Activated CD4-positive, alpha-beta memory T cell treated with anti-CD3 and anti-CD28 coated beads for 36 hours (primary cell): ENCODE measurements around the gene SLC8A1. TPM values are rescaled to one million over a fixed set of nuclear protein-coding genes. Genes with fewer than 3 reads are reported as not detected.

Source experiments
- CTCF ChIA-PET: fragments of 350-600 bp; sonication (Branson Sonifier 250); formaldehyde crosslinking; loops from one replicate; lab custom pipeline; 2021; ENCODE audit warnings: antibody characterized with exemption, inconsistent platforms; lab: Charles Lee
- POLR2A ChIA-PET: fragments of 350-600 bp; sonication (Branson Sonifier 250); formaldehyde crosslinking; loops from one replicate; lab custom pipeline; 2021; ENCODE audit warnings: antibody characterized with exemption; lab: Charles Lee
- DNase-seq: peaks from one replicate; pipeline ENCODE4 v3.0.0-alpha.2; 2020
- H3K27ac Mint-ChIP-seq: one replicate; pipeline ENCODE4 v1.8.0; 2021; ENCODE audit warnings: mixed read lengths
- H3K27me3 Mint-ChIP-seq: one replicate; pipeline ENCODE4 v1.8.0; 2021; ENCODE audit warnings: mixed read lengths
- H3K36me3 Mint-ChIP-seq: one replicate; pipeline ENCODE4 v1.8.0; 2021; ENCODE audit warnings: mixed read lengths
- H3K4me1 Mint-ChIP-seq: one replicate; pipeline ENCODE4 v1.8.0; 2021; ENCODE audit warnings: low read depth, mixed read lengths
- H3K4me3 Mint-ChIP-seq: one replicate; pipeline ENCODE4 v1.8.0; 2021; ENCODE audit warnings: mild to moderate bottlenecking, mixed read lengths
- H3K9me3 Mint-ChIP-seq: one replicate; pipeline ENCODE4 v1.8.0; 2021; ENCODE audit warnings: mixed read lengths
- intact Hi-C: fragments of 100-400 bp; cut with micrococcal nuclease; formaldehyde crosslinking; loops from one replicate; pipeline ENCODE4 v1.15.1; 2023
- total RNA-seq, 2 experiments: library from RNA; stranded (reverse); gene quantifications; one replicate each; pipeline ENCODE4 v1.2.3, GENCODE V29; 2021

Gene SLC8A1
- total RNA-seq, 2 experiments from 2014 or later = 0.12 to 0.19 TPM

GRCh38 chr2:40352703-40353099, 99.2 kb downstream of the SLC8A1 start:
- H3K4me3 Mint-ChIP-seq = no peak overlapping the region
- POLR2A ChIA-PET = no interaction called here
- CTCF ChIA-PET = no interaction called here
- peaks cover 2% of the 10 kb centered on the region for H3K9me3 Mint-ChIP-seq
- H3K4me1 Mint-ChIP-seq = no peaks in the 10 kb centered on the region
- no peak for DNase-seq
- intact Hi-C loops = no loop called here
- H3K27me3 Mint-ChIP-seq = no peaks in the 10 kb centered on the region
- no peaks in the 10 kb centered on the region for H3K36me3 Mint-ChIP-seq
- H3K27ac Mint-ChIP-seq = no peak overlapping the region

DNA sequence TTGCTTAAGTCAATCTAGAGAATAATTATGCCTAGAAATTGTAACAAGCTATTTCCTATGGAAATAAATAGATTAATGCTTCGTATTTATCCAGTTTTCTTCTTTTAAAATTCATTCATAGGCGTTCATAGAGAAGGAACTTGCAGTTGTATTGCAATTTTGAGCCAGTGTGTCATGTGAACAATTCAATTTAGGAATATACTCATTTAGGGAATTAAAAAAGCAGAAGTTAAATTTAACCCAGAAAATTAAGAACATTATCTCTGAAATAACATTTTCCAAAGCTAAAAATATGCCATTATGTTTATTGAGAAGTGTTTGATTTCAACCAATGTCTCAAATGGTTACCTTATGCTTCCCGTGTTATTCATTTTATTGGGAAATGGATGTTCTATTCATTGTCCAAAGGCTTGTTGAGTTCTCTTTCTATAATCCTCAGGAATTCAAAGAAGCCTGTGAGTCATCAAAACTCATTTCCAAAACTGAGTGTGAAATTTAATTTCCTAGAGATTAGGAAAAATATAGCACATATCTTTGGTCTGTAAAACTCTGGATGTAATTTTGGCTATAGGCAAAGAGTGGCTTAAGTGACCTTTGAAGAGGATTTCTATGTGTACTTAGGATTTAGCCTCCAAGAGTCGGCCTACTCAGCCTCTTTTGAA, 99.7 kb downstream of the SLC8A1 start:
- H3K36me3 Mint-ChIP-seq = no peaks in the 10 kb centered on the region
- no peak overlapping the region for H3K4me3 Mint-ChIP-seq
- H3K9me3 Mint-ChIP-seq = peaks cover 2% of the 10 kb centered on the region
- DNase-seq = no peak
- H3K4me1 Mint-ChIP-seq = no peaks in the 10 kb centered on the region
- intact Hi-C loops = no loop called here
- no peaks in the 10 kb centered on the region for H3K27me3 Mint-ChIP-seq
- ChIA-PET POLR2A (no interaction called here), CTCF (no interaction called here)
- H3K27ac Mint-ChIP-seq = no peak overlapping the region

GRCh38 chr2:40348665-40349064, 103.2 kb downstream of the SLC8A1 start:
- DNase-seq = no peak
- Mint-ChIP-seq H3K27ac (no peak overlapping the region), H3K4me1 (no peaks in the 10 kb centered on the region), H3K9me3 (peaks cover 2% of the 10 kb centered on the region), H3K27me3 (no peaks in the 10 kb centered on the region), H3K4me3 (no peak overlapping the region), H3K36me3 (no peaks in the 10 kb centered on the region)
- intact Hi-C loops = no loop called here
- CTCF ChIA-PET = no interaction called here
- POLR2A ChIA-PET = no interaction called here

GRCh38 chr2:40348038-40348437, 103.9 kb downstream of the SLC8A1 start:
- H3K4me1 Mint-ChIP-seq = no peaks in the 10 kb centered on the region
- CTCF ChIA-PET = no interaction called here
- H3K27ac Mint-ChIP-seq = no peak overlapping the region
- no peak for DNase-seq
- intact Hi-C loops = no loop called here
- no peaks in the 10 kb centered on the region for H3K36me3 Mint-ChIP-seq
- POLR2A ChIA-PET = no interaction called here
- H3K27me3 Mint-ChIP-seq = no peaks in the 10 kb centered on the region
- peaks cover 2% of the 10 kb centered on the region for H3K9me3 Mint-ChIP-seq
- no peak overlapping the region for H3K4me3 Mint-ChIP-seq

DNA sequence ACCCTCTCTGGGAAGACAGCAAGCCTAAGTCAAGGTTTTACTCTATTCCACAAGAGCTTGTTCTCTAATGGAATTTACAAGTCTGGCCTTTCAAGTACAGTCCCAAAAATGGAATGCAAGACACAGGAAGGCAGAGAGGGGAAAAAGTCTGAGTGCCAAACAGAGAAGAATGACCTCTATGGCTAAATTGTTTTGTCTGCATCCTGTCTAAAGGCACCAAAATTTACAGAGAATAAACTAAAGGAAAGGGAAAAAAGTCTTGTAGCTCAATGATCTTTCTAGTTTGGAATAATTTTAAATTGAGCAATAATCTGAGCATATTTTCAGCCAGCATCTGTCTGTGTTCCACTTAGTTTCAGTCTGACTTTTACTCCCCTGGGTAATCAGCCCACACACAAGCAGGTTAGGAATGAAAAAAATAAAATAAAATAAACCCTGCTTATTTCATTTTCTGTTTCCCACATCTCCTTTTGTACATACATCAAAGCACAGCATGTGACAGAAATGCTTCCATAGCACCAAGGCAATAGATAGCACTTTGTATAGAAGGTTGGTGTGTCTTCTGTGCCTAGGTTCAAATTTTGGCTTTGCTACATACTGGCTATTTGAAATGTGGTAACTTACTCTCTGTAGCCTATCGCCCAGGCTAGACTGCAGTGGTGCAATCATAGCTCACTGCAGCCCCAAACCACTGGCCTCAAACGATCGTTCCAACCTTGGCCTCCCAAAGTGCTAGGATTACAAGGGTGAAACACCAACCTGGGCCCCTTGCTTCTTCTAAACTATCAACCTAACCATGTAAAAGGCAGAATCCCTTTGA, 105.1 kb downstream of the SLC8A1 start:
- intact Hi-C loops = no loop called here
- DNase-seq = no peak
- ChIA-PET POLR2A (no interaction called here), CTCF (no interaction called here)
- no peak overlapping the region for H3K4me3 Mint-ChIP-seq
- H3K36me3 Mint-ChIP-seq = no peaks in the 10 kb centered on the region
- no peaks in the 10 kb centered on the region for H3K4me1 Mint-ChIP-seq
- H3K27me3 Mint-ChIP-seq = no peaks in the 10 kb centered on the region
- peaks cover 2% of the 10 kb centered on the region for H3K9me3 Mint-ChIP-seq
- H3K27ac Mint-ChIP-seq = no peak overlapping the region

DNA sequence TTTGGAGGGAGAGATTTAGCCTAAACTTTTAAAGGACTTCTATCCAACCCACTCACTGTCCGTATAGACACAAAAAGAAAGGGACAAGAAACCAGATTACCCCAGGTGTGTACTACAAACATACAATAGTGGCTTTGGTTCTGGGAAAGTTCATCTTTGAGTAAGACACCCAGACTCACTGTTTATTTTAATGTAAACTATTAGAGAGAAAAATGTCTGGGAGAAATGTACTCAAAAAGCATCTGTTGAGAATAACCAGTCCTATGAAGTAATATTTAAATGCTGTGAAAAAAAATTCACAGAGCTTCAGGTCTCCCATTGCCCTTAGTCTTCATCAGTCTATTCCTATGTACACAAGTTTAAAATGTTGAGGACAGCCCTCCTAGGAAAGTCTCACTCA, 107.5 kb downstream of the SLC8A1 start:
- H3K36me3 Mint-ChIP-seq = no peaks in the 10 kb centered on the region
- intact Hi-C loops = no loop called here
- H3K4me3 Mint-ChIP-seq = no peak overlapping the region
- ChIA-PET POLR2A (no interaction called here), CTCF (no interaction called here)
- no peak overlapping the region for H3K27ac Mint-ChIP-seq
- DNase-seq = no peak
- no peaks in the 10 kb centered on the region for H3K27me3 Mint-ChIP-seq
- peaks cover 2% of the 10 kb centered on the region for H3K9me3 Mint-ChIP-seq
- H3K4me1 Mint-ChIP-seq = no peaks in the 10 kb centered on the region

DNA sequence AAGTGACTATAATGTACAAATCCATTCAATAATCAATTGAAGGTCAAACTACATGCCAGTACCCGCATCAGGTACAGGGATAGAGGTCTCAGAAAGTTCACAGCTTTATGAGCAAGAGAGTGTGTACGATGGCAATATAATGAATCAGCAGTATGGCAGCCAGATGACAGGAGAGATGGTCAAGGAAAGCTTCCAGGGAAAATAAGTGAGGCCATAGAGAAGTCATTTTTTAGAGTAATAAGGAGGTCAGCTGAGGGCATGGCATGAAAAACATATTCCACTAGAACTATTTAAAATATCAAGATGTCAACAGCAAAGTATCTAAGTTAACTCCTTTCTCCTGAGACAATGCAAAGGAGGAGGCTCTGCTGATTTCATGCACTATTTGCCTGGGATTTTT, 108.0 kb downstream of the SLC8A1 start:
- no peaks in the 10 kb centered on the region for H3K36me3 Mint-ChIP-seq

DNA sequence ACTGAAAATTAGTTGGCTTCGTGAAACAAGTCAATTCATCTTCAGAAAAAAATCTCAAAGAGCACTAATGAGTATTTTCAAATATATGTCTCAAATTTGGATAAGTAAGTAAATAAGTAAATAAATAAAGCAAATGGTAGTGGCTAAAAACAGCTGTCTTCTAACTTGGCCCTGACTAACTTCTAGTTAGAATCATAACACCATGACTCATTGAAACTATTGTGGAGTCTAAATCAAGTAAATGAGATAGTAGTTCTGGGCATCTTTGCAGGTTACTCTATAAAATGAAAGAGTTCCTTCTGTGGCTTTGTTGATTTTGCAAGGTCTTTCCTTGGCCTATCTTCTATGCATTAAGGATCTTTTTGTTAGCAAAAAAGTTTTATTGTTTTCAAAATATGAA, 110.7 kb downstream of the SLC8A1 start:
- no peak overlapping the region for H3K27ac Mint-ChIP-seq
- POLR2A ChIA-PET = no interaction called here
- DNase-seq = no peak
- no peaks in the 10 kb centered on the region for H3K27me3 Mint-ChIP-seq
- H3K36me3 Mint-ChIP-seq = no peaks in the 10 kb centered on the region
- intact Hi-C loops = no loop called here
- H3K4me1 Mint-ChIP-seq = no peaks in the 10 kb centered on the region
- CTCF ChIA-PET = no interaction called here
- no peak overlapping the region for H3K4me3 Mint-ChIP-seq
- H3K9me3 Mint-ChIP-seq = no peaks in the 10 kb centered on the region

More for the DNA sequence above, 108.0 kb downstream of the SLC8A1 start:
- no peak for DNase-seq
- no peaks in the 10 kb centered on the region for H3K27me3 Mint-ChIP-seq
- intact Hi-C loops = no loop called here
- H3K4me1 Mint-ChIP-seq = no peaks in the 10 kb centered on the region
- no peak overlapping the region for H3K27ac Mint-ChIP-seq
- H3K4me3 Mint-ChIP-seq = no peak overlapping the region
- peaks cover 2% of the 10 kb centered on the region for H3K9me3 Mint-ChIP-seq
- ChIA-PET CTCF (no interaction called here), POLR2A (no interaction called here)

DNA sequence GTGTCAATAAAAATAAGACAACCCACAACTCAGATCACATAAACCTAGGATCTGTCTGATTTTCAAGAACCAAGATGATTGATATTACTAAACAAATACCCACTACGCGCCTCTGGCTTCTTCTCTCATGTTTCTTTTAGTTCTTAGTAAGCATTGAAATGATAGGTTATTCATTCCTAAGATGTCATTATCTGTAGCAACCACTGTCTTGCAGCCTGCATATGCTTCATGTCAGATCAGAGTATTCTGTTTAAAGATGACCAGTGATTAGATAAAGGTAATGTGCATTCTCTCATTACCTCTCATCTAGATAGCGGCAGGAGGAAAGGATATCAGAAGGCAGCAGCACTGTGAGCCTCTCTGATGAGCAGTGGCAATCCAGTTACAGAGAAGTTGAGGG, 112.9 kb downstream of the SLC8A1 start:
- H3K4me1 Mint-ChIP-seq = no peaks in the 10 kb centered on the region
- intact Hi-C loops = no loop called here
- POLR2A ChIA-PET = no interaction called here
- CTCF ChIA-PET = no interaction called here
- no peak for DNase-seq
- no peaks in the 10 kb centered on the region for H3K36me3 Mint-ChIP-seq
- no peak overlapping the region for H3K4me3 Mint-ChIP-seq
- no peaks in the 10 kb centered on the region for H3K27me3 Mint-ChIP-seq
- H3K27ac Mint-ChIP-seq = no peak overlapping the region
- no peaks in the 10 kb centered on the region for H3K9me3 Mint-ChIP-seq

DNA sequence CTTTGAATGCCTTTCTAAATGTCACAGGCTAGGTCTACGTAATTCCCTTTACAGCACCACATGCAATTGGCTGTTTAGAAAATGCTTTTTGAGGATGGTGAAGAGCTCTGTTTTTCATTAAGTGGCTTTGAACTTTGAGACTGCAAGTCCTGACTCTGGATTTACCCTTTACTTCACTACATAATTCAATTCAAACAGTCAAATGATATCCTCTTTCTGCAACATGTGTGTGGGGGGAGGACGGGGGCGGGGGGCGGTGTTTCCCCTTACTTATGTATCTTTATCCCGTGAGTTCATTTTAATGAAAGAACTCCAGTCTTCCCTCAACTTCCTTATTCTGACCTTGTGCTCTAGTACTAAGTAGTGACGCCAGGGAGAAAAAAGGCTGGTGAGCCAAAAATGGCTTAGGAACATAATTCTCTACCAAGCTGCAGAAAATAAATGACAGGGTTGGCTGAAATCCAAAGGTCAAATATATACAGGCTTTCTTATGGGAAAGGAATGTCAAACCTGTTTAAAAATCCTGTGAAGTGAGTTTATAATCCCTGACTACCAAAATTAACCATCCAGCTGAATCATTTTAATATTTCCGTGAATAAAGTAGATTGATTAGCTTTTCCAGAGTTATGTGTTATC, 119.6 kb downstream of the SLC8A1 start:
- CTCF ChIA-PET = no interaction called here
- H3K36me3 Mint-ChIP-seq = no peaks in the 10 kb centered on the region
- H3K4me3 Mint-ChIP-seq = no peak overlapping the region
- intact Hi-C loops = no loop called here
- no peak overlapping the region for H3K27ac Mint-ChIP-seq
- POLR2A ChIA-PET = no interaction called here
- no peaks in the 10 kb centered on the region for H3K4me1 Mint-ChIP-seq
- H3K27me3 Mint-ChIP-seq = no peaks in the 10 kb centered on the region
- no peaks in the 10 kb centered on the region for H3K9me3 Mint-ChIP-seq
- no peak for DNase-seq

- Mint-ChIP-seq H3K4me3 (no peak overlapping the region), H3K27me3 (no peaks in the 10 kb centered on the region), H3K36me3 (no peaks in the 10 kb centered on the region), H3K4me1 (no peaks in the 10 kb centered on the region), H3K9me3 (no peaks in the 10 kb centered on the region), H3K27ac (no peak overlapping the region)
- ChIA-PET CTCF (no interaction called here), POLR2A (no interaction called here)
- intact Hi-C loops = no loop called here
- no peak for DNase-seq
These were observed 121.8 kb downstream of the SLC8A1 start for GRCh38 chr2:40330096-40330495.

DNA sequence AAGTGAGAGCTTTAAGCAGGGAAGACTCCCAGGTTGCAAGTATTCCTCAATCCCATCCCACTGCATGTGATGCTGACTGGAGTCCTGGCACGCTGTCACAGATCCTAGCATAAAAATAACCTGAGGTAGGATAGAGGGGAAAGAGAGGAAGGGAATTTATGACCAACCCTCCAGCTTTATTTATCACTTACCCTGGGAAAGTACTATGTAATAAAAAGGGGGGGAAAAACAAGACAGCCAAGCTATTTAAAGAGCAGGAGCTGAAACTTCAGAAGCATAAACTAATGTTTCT, 122.2 kb downstream of the SLC8A1 start:
- H3K27ac Mint-ChIP-seq = no peak overlapping the region
- ChIA-PET CTCF (no interaction called here), POLR2A (no interaction called here)
- no peak overlapping the region for H3K4me3 Mint-ChIP-seq
- no peaks in the 10 kb centered on the region for H3K36me3 Mint-ChIP-seq
- intact Hi-C loops = no loop called here
- H3K27me3 Mint-ChIP-seq = no peaks in the 10 kb centered on the region
- H3K4me1 Mint-ChIP-seq = no peaks in the 10 kb centered on the region
- no peaks in the 10 kb centered on the region for H3K9me3 Mint-ChIP-seq
- DNase-seq = no peak

DNA sequence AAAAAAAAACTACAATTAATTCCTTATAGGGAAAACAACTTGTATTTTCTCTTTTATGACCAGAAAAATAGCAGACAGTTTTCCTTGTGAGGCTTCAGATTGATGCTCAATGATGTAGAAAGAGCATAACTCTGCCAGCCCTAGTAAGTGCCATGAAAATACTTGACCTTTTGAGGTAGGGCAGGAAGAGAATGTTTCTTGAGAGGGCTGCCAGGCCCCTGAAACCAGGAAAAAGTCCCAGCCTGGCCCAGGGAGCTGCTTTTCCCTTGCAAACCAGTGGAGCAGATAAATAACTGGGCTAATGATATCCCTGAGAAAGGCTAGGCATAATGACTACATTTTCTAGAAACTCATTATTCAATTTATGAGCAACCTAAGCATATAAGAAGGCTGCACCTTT, 126.8 kb downstream of the SLC8A1 start:
- ChIA-PET POLR2A (no interaction called here), CTCF (no interaction called here)
- Mint-ChIP-seq H3K4me3 (no peak overlapping the region), H3K9me3 (no peaks in the 10 kb centered on the region), H3K36me3 (no peaks in the 10 kb centered on the region), H3K4me1 (no peaks in the 10 kb centered on the region), H3K27me3 (no peaks in the 10 kb centered on the region), H3K27ac (no peak overlapping the region)
- intact Hi-C loops = no loop called here
- DNase-seq = no peak
